ELF-1 (cell line): ENCODE results near the gene SCUBE1.

Experiments
- DNase-seq: peaks from one replicate; pipeline ENCODE4 v3.0.0-alpha.2; 2016; ENCODE audit warnings: low read depth, low spot score

The SCUBE1 gene

DNA sequence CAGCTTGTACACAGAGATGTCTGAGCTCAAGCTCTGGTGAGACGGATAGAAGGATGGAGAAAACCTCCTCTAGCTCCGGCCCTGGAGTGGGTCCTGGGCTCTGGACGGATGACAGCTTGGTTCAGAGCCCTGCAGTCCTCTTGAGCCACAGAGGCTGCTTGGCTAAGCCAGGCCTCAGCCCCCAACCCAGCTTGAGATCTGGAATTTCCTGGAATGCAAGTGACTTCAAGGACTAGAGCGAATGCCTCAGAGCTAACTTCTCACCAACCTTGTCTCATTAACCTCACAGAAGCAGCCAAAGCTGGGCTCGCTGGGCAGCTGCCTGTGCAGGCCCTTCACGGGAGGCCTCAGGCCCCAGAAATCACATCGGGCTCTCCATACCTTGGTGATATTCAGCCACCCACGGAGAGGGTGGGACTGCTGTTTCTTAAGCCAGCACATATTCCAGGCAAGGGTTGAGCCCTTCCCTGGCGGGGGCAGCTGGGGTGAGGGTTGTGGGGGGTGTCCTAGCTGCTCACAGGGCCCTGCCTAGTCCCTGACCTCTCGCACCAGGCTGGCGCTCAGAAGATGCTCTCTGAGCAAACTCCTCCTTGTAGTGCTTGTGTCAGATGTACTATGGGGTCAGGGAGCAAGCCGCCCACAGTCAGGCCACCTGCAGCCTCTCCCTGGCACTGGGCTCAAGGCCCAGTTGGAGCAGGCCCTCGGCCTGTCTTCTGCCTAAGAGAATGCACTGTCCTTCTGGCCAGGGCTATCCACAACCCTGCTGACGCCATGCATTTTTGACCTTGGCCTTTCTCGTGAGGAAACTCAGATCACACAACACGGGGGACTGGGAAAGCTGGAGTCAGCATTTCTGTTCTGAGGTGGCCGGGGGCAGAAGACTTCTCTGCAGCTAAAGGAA, 82.6 kb downstream of the SCUBE1 start:
- peak; percentile 76 for DNase-seq

DNA sequence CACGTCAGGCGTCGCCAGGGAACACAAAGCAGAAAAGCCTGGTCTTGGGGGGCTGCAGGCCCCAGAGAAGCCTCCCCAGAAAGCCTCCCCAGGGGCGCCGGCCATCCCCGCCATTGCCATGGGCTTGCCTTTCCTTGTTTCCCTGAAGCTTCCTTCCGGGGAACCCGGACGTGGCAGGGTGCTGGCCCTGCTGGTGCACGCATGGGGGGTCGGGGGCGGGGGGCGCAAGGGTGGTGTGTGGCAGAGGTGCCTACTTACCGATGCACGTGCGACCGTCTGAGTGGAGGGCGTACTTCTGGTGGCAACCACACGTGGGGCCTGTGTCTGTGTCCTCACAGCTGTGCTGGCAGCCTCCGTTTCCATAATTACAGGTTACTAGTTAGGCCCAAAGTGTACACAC, 85.2 kb downstream of the SCUBE1 start:
- DNase-seq, result no peak

DNA sequence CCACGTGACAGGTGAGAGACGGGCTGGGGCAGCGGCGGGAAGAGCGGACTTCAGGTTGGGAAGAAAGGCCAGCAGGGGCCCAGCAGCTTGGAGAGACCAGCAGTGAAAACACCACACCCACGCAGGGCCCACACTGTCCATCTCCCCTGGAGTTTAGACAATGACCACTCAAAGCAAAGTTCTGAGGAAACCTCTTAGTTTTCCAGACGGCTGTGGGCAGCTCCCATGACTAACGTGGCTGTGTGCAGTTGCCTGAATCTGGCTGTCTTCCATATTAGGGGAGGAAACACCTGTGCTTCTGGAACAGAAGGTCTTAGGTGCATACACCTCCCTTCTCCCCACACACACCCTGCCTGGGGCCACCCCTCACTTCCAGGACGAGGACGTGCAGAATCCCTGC, 85.6 kb downstream of the SCUBE1 start:
- DNase-seq, result no peak

DNA sequence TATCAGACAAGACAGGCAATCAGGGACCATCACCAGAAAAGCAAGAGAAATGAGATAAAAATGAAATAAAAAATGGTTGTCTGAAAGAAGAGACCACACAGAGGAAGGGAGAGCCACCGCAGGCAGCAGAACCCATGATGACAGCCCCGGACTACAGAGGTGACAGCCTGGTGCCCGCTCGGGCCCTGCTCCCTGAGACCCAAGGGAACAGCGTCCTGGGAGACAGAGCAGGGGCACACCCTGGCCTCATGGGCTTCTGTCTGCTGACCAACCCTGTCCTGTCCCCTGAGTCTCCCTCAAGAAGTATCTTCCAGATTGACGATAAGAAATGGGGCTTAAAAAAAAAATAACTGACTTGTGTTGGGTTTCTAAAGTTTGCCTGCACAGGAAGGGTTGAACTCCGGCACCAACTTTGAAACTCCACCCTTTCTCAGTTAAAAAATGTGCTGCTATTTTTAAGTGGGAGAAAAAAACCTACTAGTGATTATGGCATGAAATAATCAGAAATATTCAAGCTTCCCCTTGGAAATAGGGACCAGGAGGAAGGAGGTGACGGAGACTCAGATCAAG, 86.1 kb downstream of the SCUBE1 start:
- no peak for DNase-seq

DNA sequence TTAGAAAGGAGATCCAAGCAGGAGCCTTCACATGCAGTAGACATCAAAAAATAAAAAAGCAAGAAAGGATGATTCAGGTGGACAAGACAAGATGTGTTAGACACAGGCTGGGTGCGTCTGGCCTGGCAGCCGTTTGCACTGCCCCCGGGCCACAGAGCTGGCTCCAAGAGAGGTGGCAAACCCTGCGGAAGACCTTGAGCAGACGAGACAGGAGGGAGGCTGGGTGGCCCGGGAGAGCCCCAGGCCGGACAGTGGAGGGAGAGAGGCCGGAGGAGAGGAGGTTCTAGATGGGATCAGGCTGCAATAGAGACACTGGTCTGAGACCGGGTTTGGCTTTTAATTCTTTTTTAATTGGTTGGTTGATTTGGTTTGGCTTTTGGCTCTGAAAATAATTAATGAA, 86.6 kb downstream of the SCUBE1 start:
- DNase-seq, result no peak

DNA sequence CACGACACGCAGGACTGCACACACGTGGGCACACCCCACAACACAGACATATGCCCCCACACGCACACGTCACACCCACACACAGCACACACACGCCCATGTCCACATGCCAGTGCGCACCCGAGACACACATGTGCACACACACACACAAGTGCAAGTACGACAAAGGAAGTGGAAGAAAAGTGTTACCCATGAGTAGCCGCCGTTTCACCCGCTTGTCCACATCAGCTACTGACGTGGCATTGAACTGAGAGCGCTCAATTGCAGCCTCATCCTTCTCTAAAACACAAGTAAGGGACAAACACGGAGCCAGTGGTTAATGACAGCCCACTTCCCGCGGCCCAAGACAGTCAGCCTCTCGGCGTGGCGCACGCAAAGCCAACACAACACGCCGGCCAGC, 87.9 kb downstream of the SCUBE1 start:
- DNase-seq, result no peak

DNA sequence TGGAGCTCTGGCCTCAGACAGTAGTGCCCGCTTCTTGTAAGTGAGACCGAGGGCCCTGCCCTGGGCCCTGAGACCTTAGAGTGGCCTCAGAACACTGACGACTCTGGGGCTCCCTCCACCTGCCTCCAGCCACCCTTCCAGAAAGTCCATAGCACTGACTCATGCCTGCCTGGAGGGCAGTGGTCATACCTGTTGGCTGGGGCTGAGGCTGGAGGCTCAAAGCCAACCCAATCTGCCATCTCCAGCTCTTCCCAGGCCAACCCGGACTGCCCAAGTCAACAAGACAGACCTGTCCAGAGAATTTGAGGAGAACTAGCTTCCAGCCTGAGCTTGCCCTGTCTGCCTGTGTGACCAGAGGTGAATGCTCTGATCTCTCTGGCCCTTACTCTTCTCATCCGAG, 89.3 kb downstream of the SCUBE1 start:
- DNase-seq, result no peak

DNA sequence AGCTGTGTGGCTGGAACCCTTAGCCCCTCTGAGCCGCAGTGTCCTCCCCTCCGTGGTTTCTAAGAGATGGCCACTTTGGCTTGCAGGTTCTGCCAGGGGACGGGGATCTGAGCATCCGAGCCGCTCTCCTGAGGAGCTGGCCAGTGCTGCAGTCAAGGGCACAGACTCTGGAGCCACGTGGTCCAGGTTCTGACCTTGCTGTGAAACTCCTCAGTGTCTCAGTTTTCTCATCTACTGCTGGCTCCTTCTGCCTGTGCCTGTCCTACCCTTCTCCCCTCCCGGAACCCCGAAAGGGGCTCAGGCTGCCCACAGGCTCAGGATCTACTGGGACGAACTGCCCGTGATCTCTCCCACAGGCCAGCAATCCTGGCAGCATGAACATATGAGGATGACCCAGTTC, 90.9 kb downstream of the SCUBE1 start:
- DNase-seq, result no peak

DNA sequence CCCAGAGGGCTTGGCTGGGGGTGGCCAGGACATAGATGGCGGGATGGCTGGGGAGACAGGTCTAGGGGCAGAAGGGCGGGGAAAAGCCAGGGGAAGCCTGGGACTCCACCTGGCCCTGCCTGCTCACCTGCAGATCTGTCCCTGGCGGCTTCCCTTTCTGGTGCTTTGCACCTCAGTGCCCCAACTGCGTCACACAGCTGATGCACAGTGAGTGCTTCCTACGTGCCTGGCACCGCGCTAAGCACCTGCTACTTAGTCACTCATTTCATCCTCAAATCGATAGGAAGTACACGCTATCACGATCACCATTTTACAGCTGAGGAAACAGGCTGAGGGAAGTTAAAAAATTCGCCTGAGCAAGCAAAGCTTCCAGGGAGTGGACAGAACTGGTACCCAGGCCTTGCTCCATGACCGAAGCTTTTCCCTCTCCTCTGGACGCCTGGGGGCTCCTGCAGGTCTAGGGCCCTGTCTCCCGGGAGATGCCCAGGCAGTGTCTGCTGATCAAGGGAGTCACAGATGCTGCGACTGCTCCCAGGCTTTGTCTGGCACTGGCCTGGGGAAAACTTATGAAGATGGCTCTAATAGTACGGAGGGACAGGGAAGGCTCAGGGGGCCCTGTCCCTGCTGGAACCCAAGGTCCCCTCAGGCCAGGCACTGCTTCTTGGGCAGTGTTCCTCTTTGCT, 93.2 kb downstream of the SCUBE1 start:
- DNase-seq, result no peak

DNA sequence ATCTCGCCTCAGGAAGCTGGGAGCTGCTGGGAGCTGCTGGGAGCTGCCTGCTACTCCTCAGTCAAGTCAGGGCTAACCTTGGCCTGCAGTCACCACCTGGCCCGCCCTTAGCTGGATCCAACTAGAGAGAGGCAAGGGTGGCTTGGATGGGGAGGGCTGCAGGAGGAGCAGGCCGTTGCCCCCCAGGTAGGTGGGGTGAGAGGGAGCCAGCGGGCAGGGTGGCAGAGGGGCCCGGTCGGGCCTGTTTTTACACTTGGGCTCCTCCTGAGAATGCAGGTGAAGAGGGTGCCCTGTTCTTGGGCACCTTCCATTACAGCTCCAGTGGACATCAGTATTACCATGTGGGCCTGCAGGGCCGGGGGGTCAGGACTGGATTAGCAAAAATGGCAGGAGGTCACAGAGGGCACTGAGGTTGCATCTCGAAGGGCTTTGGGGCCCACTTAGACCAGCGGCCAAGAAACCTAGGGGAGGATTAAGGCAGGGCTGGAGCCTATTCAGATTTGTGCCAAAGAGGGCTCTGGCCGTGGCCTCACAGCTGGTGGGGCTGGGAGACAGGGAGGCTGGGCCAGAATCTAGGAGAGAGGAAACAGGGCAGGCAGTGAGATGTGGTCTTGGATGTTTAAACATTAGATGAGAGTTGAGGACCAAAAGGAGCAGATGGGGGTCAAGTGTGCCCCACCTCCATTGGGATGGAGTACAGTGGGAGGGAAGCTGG, 95.5 kb downstream of the SCUBE1 start:
- DNase-seq, result no peak

DNA sequence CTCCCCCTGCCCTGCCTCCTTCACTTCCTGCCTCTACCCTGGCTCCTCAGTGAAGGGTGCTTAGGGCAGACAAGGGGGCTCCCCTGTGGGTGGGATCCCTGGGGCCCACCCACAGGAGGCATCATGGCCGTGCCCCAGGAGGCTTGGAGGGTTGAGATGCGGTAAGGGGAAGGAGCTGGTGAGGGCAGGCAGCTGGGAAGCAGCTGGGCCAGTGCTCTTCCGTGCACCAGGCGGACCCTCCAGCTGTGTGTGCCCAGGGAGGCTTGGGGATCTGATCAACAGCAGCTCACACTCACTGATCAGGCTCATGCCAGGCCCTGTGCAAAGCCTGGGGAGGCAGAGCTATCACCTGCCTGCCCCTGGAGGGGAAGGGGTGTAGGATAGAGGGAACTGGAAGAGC, 97.0 kb downstream of the SCUBE1 start:
- DNase-seq, result no peak

DNA sequence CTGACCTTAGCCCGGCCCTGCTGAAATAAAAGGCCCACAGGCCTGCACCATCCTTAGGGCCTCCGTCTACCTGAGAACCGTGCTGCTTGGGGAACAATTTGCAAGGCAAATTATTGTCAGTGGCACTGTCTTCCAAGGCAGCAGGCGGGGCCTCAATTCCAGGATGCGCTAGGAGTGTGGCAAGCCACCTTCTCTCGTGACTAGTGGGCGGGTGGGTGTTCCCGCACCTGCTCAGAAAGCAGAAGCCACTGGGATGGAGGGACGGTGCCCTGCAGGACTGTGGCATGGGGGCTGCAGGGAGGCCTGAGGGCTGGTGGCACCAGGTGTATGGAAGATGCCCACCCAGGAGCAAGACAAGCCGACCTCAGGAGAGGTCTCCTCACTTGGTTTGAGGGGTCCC, 97.5 kb downstream of the SCUBE1 start:
- DNase-seq, result no peak

DNA sequence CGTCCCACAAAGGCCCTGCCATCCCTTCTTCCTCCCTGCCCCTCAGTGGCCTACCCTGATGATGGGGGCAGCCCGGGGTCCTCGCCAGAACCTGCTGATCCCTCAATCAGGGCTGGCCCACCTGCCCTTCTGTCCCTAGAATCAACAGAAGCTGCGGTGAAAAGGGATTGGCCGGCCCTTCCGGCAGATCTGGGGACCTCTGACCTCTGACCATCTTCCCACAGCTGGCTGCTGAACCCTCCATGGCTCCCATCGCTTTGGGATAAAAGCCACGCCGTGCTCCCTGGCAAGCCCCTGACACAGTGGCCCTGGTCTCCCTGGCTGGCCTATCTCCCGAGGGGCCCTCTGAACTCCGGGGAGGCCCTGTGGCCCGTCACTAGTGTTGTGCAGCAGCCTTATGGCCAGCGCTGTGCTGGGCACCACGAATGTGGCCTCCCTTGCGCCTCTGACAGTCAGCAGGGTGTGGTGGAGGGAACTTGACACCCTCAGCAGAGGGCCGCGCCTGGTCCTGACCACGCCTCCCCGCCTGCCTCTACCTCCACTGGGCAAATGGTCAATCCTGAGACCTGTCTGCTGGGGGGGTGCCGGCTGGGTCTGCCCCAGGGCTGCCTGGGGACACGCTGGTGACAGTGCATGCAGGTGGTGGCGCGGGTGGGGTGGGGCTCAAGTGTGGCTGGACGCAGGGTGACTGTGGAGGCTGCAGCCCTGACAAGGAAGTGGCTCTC, 98.2 kb downstream of the SCUBE1 start:
- no peak for DNase-seq

DNA sequence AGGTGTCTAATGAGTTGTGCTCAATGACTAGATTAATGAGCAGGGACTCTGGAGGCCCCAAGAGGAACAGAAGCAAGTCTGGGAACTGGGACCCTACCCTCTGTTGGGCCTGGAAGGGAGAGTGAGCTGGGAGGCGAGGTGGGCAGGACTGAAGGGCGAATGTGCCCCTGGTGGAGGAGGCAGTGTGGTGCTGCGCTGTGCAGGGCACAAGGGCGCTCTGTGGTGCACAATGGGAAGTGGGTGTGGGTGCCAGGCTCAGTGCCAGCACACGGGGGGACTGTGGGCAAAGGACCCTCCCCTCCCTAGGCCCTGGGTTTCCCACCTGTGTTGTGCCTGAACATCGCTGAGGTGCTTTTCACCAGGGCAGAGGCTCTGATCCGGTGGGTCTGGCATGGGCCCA, 98.8 kb downstream of the SCUBE1 start:
- DNase-seq, result no peak

DNA sequence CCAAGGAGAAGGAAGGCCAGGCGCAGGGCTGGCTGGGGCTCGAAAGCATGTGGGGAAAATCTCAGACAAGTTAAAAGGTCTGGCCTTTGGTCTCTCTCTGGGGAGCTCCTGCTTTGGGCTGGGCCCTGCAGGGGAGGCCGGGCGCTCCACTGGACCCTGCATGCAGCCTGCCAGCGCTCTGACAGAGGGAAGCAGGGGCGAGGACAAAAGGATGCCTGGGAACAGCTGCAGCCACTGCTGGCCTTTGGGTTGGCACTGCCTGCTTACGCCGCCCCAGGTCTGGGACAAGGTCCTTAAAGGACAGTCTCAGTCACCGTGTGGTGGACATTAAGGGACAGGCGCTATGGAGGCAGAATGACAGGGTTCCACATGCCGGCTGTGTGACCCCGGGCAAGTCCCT, 99.8 kb downstream of the SCUBE1 start:
- no peak for DNase-seq

DNA sequence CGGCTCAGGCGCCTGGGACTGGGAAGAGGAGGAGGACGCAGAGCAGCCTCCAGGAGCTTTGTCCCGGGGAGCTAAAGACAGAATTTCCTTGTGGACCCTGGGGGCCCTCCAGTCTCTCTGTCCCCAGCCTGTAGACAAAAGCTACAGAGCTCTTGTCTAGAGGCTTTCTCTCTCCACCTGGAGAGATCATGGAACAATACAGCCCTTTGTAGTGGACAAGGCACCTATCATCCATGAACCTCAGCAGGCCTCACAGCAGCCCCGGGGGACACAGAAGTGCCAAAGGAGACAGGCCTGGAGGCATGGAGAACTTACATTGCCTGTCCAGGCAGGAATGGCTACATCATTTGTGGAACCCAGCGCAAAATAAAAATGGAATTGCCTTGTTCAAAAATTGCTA, 100.5 kb downstream of the SCUBE1 start:
- no peak for DNase-seq

DNA sequence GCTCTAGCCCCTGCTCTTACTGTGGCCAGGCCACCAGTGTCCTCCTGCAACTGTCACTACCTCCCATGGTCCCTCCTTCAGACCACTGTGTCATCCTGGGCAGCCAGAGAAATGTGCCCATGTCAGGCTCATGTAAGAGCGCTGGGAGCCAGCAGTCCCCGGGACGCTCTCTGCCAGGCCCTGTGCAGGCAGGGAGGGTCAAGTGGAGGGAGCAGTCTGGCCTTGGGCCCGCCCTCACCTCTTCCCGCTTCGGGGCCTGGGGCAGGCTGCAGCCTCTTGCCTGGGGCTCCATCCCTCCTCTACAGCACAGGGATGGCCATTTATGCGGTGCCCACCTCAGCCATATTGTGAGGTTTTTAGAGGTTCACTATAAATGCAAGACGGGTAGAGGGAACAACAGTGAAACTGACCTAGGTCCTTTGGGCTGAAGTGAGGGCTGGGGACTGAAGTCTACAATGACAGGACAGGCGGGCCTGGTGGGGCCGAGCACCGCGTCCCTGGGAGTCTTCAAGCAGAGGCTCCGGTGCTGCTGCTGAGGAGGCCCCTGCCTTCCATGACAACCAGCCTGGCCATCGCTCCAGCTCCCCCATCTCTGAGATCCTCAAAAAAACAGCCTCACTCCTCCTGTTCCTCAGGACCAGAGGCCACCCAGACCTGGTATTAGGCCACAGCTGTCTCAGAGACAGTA, 101.3 kb downstream of the SCUBE1 start:
- DNase-seq, result no peak

DNA sequence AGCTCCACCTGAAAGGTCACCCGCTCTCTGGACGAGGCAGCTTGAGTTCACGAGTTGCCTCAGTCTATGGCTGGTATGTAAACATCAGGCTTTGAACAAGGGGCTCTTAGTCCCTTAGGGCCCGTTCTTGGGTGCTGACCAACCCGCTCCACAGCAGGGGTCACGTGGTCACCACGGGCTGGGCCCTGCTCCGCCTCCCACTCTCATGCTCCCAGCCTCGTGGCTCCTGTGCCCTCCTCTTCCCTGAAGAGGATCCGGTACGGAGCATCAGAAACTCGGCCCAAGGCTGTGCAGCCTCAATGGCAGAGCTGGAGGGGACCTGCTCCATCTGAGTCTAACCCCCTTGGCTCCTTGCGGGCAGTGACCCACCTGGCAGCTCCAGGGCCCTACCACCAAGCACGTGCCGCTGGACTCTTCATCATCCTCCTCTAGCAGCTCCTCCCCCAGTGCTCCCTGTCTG, 102.0 kb downstream of the SCUBE1 start:
- peak; percentile 42 for DNase-seq

DNA sequence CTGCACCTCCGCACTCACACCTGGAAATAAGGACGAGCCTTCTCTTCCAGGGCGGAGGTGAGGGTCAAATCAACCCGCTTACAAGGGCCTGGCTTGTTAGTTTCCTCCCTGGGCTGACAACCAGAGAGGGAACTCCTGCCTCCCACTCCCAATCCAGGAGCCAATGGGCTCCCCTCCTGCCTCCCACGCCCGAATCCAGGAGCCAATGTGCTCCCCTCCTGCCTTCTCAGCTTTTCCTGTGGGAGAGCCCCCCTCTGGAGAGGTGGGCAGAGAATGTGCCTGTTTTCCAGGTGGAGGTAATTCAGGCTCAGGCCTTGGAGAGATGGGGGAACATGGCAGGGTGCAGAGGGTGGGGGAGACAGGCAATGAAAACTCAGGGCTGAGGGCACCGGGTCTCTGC, 102.6 kb downstream of the SCUBE1 start:
- no peak for DNase-seq

DNA sequence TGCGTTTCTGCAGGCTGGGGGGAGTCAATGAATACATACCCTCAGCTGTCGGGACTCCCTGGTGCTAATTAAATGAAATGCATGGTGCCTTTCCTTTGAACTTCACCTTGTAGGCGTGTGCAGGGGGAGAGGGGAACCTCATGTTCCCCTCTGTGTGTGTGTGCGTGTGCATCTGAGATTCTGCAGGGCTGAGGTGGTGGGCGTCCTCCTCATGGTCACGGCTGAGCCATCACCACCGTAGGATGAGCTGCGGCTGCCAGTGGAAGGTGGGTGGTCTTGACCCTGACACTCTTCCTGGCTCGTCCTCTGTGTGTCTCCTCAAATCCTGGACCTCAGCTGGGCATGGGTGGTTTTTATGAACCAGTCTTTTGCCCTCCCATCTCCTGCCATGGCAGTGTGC, 103.2 kb downstream of the SCUBE1 start:
- DNase-seq, result no peak
